Colonic mucosa (tissue), 4 donors: ENCODE measurements around the gene TRAPPC1. TPM values are rescaled to one million over a fixed set of nuclear protein-coding genes. Genes with fewer than 3 reads are reported as not detected.

Source experiments
- DNase-seq: peaks from one replicate; pipeline ENCODE4 v3.0.0-alpha.2; 2020
- H3K27ac ChIP-seq: fragments of 200-600 bp; one replicate; pipeline ENCODE4 v1.8.0; 2021
- H3K27me3 ChIP-seq: fragments of 200-600 bp; one replicate; pipeline ENCODE4 v1.8.0; 2021
- H3K36me3 ChIP-seq: fragments of 200-600 bp; one replicate; pipeline ENCODE4 v1.8.0; 2021
- H3K4me1 ChIP-seq: fragments of 200-600 bp; one replicate; pipeline ENCODE4 v1.8.0; 2021; ENCODE audit warnings: mild to moderate bottlenecking
- H3K4me3 ChIP-seq: fragments of 200-600 bp; one replicate; pipeline ENCODE4 v1.8.0; 2021
- H3K9ac ChIP-seq, 2 donors: one replicate each; pipeline ENCODE4 v1.7.0; 2013; ENCODE audit warnings: control low read depth in 2 of 2, low read depth in 2 of 2, low read length in 2 of 2
- H3K9me3 ChIP-seq: fragments of 200-600 bp; one replicate; pipeline ENCODE4 v1.8.0; 2021
- CTCF ChIP-seq: fragments of 200-600 bp; IDR thresholded peaks from one replicate; pipeline ENCODE4 v1.8.0; 2022; ENCODE audit warnings: antibody characterized with exemption, mild to moderate bottlenecking
- intact Hi-C: fragments of 100-400 bp; cut with DNase I; formaldehyde crosslinking; loops from one replicate; pipeline ENCODE4 v1.14.1; 2022
- total RNA-seq, 2 donors: library from RNA; stranded (reverse); fragmentation: NEBNext Ultra II Directional in 1 of 2; extraction: Animal tissue kit (Norgen Biotek cat#: 25700) in 1 of 2; gene quantifications; one replicate each; pipeline ENCODE4 v1.2.1, GENCODE V29; 2021
- donor health status: healthy.
- donor health status: DM: no; HTN: no; CAD: no.
- donor health status: DM: no; HTN: no; CAD: no.

Gene TRAPPC1
- total RNA-seq, 2 donors from 2014 or later = 116 to 129 TPM

GRCh38 chr17:7910711-7911110 is 21.0 kb downstream of the TRAPPC1 start:
- peaks cover 11% of the 10 kb centered on the region for H3K36me3 ChIP-seq
- DNase-seq = no peak
- H3K9me3 ChIP-seq = no peaks in the 10 kb centered on the region
- H3K27ac ChIP-seq = no peak overlapping the region
- H3K4me1 ChIP-seq = peaks cover 9% of the 10 kb centered on the region
- H3K9ac ChIP-seq = no peak overlapping the region
- TF ChIP-seq CTCF = no peak
- intact Hi-C loops = loop anchor here (5.0 kb wide), 1 partner anchor 132 kb away; no protein-coding TSS in a partner anchor
- no peaks in the 10 kb centered on the region for H3K27me3 ChIP-seq
- no peak overlapping the region for H3K4me3 ChIP-seq

- no peak overlapping the region for H3K27ac ChIP-seq
- H3K36me3 ChIP-seq = peaks cover 14% of the 10 kb centered on the region
- TF ChIP-seq CTCF = no peak
- no peak overlapping the region for H3K4me3 ChIP-seq
- H3K9ac ChIP-seq = no peak overlapping the region
- intact Hi-C loops = loop anchor here (5.0 kb wide), 1 partner anchor 132 kb away; no protein-coding TSS in a partner anchor
- H3K27me3 ChIP-seq = no peaks in the 10 kb centered on the region
- H3K9me3 ChIP-seq = no peaks in the 10 kb centered on the region
- peaks cover 9% of the 10 kb centered on the region for H3K4me1 ChIP-seq
- DNase-seq = no peak
These were observed 21.5 kb downstream of the TRAPPC1 start for GRCh38 chr17:7910281-7910680.

GRCh38 chr17:7909089-7909488 is 22.7 kb downstream of the TRAPPC1 start:
- H3K9me3 ChIP-seq = no peaks in the 10 kb centered on the region
- no peaks in the 10 kb centered on the region for H3K27me3 ChIP-seq
- no peak for DNase-seq
- no peak overlapping the region for H3K9ac ChIP-seq
- H3K27ac ChIP-seq = no peak overlapping the region
- H3K4me1 ChIP-seq = no peaks in the 10 kb centered on the region
- TF ChIP-seq CTCF = no peak
- peaks cover 14% of the 10 kb centered on the region for H3K36me3 ChIP-seq
- intact Hi-C loops = loop anchor here (10.0 kb wide), 1 partner anchor 164 kb away; no protein-coding TSS in a partner anchor
- H3K4me3 ChIP-seq = no peak overlapping the region

- no peaks in the 10 kb centered on the region for H3K9me3 ChIP-seq
- DNase-seq = no peak
- H3K9ac ChIP-seq = no peak overlapping the region
- no peak overlapping the region for H3K4me3 ChIP-seq
- H3K27ac ChIP-seq = no peak overlapping the region
- peaks cover 34% of the 10 kb centered on the region for H3K36me3 ChIP-seq
- intact Hi-C loops = loop anchor here (10.0 kb wide), 1 partner anchor 159 kb away; no protein-coding TSS in a partner anchor
- no peaks in the 10 kb centered on the region for H3K27me3 ChIP-seq
- H3K4me1 ChIP-seq = no peaks in the 10 kb centered on the region
- TF ChIP-seq CTCF = no peak
These were observed 28.3 kb downstream of the TRAPPC1 start for GRCh38 chr17:7903154-7904103.

GRCh38 chr17:7897773-7898172 is 34.0 kb downstream of the TRAPPC1 start:
- no peak overlapping the region for H3K27ac ChIP-seq
- H3K27me3 ChIP-seq = no peaks in the 10 kb centered on the region
- intact Hi-C loops = no loop called here
- H3K9ac ChIP-seq = no peak overlapping the region
- peaks cover 20% of the 10 kb centered on the region for H3K36me3 ChIP-seq
- no peak for DNase-seq
- no peaks in the 10 kb centered on the region for H3K9me3 ChIP-seq
- peak; percentile 42 for TF ChIP-seq CTCF
- no peak overlapping the region for H3K4me3 ChIP-seq
- H3K4me1 ChIP-seq = no peaks in the 10 kb centered on the region
